Medulla oblongata (tissue), 1 donor: ENCODE results near the gene ZNF566.

Source experiments
- DNase-seq: peaks from one replicate; pipeline ENCODE4 v3.0.0-alpha.2; 2015; ENCODE audit errors: extremely low spot score

ZNF566 gene

DNA sequence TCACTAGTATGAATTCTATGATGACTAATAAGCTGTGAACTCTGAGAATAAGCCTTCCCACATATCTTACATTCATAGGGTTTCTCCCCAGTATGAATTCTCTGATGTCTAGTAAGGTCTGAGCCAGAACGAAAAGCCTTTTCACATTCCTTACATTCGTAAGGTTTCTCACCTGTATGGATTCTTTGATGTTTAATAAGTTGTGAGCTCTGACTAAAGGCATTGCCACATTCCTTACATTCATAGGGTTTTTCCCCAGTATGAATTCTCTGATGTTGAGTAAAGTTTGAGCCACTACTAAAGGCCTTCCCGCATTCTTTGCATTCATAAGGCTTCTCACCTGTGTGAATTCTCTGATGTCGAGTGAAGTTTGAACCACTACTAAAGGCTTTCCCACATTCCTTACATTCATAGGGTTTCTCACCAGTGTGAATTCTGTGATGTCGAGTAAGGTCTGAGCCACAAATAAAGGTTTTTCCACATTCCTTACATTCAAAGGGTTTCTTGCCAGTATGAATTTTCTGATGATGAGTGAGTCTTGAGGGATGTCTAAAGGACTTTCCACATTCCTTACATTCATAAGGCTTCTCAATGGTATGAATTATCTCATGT, 40.2 kb downstream of the ZNF566 start:
- DNase-seq = no peak

DNA sequence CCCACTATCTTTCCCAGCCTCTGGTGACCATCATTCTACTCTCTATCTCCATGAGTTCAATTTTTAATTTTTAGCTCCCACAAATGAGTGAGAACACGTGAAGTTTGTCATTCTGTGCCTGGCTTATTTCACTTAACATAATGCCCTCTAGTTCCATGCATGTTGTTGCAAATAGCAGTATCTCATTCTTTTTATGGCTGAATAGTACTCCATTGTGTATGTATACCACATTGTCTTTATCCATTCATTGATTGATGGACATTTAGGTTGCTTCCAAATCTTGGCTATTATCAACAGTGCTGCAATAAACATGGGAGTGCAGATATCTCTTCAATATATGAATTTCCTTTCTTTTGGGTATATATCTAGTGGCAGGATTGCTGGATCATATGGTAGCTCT, 48.0 kb downstream of the ZNF566 start:
- no peak for DNase-seq

DNA sequence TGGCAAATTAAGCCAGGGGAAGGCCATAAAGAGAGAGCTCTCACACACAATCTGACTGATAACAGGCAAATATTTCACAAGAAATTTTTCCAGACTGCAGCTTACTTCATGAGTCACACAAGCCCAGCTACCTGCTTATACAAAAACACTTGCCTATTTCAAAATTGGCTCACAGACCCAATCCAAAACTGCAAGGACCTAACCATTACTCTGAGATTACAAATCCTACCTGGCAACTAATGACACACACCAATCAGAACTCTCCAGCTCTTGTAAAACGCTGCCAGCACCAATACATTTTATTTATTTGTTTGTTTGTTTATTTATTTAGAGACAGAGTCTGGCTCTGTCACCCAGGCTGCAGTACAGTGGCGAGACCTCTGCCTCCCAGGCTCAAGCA, 52.8 kb downstream of the ZNF566 start:
- no peak for DNase-seq

GRCh38 chr19:36423925-36424324, 65.4 kb downstream of the ZNF566 start:
- no peak for DNase-seq

GRCh38 chr19:36421749-36422481, 67.4 kb downstream of the ZNF566 start:
- no peak for DNase-seq

GRCh38 chr19:36420961-36421748, 68.2 kb downstream of the ZNF566 start:
- no peak for DNase-seq

- peak; percentile 77 for DNase-seq
Measured at GRCh38 chr19:36418287-36419001, 70.9 kb downstream of the ZNF566 start, which contains the start of gene ZFP82. TSS of gene ZFP82 (minus strand) at chr19:36418644. CDS start at chr19:36409789, 8,855 bp downstream.

DNA sequence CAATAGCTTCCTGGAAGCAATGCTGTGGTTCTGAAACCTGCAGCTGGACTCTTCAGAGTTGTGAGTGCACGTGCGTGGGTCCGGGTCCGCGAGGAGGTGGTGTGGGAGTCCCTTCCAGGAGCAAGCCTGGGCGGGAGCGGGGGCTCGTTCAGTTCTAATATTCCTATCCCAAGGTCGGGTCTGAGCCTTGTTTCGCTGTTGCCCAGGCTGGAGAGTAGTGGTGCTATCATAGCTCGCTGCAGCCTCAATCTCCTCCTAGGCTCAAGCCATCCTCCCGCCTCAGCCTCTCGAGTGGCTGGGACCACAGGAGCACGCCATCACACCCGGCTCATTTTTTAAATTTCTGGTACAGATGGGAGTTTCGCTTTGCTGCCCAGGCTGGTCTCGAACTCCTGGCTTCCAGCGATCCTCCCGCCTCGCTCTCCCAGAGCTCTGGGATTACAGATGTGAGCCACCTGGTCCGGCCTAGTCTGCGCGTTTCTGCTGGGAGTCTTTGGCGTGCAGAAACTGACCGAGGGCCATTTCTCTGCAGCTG, 71.5 kb downstream of the ZNF566 start:
- no peak for DNase-seq

DNA sequence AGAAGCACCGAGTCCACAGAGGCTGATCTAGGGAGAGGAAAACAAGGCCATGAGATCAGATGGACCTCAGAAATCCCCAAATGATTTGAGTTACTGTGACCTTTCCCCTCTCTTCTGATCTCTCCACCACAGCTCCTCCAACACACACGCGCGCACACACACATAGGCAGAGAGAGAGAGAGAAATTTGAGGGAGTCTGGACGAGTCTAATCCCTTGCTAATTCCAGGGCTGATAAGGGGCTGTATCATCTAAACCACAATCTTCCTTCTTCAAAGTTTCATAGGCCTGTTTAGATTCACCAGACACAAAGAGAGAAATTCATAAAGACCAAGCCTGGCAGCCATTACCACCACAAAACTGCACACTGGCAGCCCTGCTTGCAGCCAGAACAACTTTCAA, 79.5 kb downstream of the ZNF566 start:
- no peak for DNase-seq

DNA sequence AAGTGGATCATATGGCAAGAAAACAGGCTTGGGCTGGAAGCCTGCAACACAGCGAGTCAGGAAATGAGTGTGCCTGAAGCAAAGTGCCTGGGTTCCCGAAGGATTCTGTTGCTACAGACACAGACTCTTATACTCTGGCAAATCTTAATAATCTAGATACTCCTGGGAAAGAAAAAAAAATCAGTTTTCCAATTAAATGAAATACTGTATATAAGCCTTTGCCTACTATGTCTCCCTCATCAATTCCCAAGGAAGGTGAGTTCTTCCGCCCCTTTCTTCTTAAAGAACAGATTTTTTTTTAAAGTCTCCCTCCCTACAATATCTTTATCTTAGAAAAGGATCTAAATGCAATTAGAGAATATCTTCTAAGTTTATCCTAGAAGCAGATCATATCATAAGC, 81.3 kb downstream of the ZNF566 start:
- no peak for DNase-seq

DNA sequence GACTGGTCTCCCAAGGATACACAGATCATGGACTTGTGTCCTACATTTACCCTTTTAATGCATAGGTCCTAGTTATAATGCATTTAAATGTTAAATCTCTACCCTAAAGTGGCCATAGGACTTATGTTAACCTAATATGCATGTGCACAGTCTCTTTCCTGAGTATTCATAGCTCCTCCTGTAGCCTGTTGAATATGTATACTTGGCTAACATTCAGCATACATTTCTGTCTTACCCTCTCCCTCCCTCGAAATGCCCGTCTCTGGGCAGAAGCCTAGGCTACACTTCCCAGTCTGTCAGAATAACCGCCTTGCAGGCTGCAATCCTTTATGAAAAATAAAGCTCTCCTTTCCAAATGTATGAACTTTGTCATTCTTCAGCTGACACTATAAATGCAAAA, 84.9 kb downstream of the ZNF566 start:
- DNase-seq = no peak

GRCh38 chr19:36401475-36401874, 87.9 kb downstream of the ZNF566 start:
- no peak for DNase-seq

DNA sequence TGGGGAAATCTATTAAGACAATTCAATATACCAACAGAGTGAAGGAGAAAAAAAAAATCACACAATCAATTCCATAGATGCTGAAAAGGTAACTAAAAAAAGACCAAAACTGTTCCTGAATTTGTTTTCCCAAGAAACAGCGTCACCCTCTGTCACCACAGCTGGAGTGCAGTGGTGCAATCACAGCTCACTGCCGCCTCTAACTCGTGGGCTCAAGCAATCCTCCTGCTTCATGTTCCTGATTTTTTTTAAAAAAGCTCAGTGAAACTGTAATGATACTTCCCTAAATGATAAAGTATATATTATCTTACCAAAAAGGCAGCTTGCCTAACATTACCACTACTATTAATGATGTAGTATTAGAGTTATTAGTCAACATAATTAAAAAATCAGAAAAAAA, 90.8 kb downstream of the ZNF566 start:
- DNase-seq = no peak
